ENCODE measurements around the gene HIVEP3. TPM values are rescaled to one million over a fixed set of nuclear protein-coding genes. Genes with fewer than 3 reads are reported as not detected.

Gene HIVEP3
- total and polyA plus RNA-seq, 4 donors: 7.0 to 14.7 (median 8.8) TPM

DNA sequence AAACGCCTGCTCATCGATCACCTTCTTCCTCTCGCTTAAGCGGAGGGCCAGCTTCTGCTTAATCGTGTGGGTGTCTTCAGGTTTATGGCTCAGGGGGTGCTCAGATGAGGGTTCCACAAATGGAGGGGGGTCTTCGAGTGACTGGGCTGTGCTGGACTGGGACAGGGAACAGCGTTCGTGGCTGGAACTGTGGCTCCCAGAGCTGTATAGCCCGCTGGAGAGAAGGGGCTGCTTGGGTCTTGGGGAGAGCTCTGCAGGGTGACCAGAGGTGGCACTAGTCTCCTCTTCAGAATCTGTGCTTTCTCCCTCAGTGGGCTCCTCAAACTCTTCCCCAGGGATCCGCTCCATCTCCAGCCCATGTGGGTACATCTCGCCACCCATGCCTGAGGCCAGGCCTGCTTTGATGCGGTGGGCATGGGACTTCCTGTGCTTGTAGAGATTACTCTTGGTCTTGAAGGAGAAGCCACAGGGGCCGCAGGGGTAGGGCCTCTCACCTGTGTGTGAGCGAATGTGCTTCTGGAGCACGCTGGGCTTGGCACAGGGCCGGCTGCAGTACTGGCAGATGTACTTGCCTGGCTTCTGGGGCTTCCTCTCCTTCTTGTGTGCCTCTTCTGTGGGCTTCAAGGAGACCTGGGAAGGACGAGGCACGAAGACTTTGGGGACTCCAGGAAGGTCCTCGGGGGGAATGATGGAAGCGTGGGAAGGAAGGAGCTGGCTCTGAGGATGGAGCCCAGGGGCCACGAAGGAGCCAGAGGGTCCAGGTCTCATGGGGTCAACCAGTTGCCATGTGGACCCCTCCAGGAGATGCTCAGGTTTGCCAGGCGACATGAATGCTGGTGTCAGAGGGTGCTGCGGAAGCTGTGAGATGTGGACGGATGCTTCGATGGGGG lies 334.8 kb downstream of the HIVEP3 start:
- Histone ChIP-seq H3K9ac (ENCODE audit: insufficient read depth in 1 of 2, low read length in 2 of 2) (no peak overlapping the region), H3K9me3 (ENCODE audit: control insufficient read depth in 4 of 4, insufficient read depth in 3 of 4, low read length in 3 of 4) (no peaks in the 10 kb centered on the region), H3K27ac (ENCODE audit: low read depth in 1 of 2, low read length in 1 of 2) (no peak overlapping the region), H3K4me3 (no peak overlapping the region), H3K36me3 (ENCODE audit: control insufficient read depth in 4 of 4, insufficient read depth in 4 of 4, low read length in 4 of 4) (peaks cover 0 to 7% (median 0%) of the 10 kb centered on the region in 4 donors), H3K4me1 (ENCODE audit: control insufficient read depth in 5 of 5, insufficient read depth in 5 of 5, low read length in 5 of 5) (peaks cover 0 to 2% (median 0%) of the 10 kb centered on the region in 5 donors), H3K27me3 (ENCODE audit: control insufficient read depth in 3 of 3, insufficient read depth in 3 of 3, low read length in 2 of 3) (no peaks in the 10 kb centered on the region)
- TF ChIP-seq CTCF (IDR thresholded peaks at IDR 0.05; ENCODE audit: control extremely low read depth, extremely low read depth): no peak
- ATAC-seq (ENCODE audit: insufficient read depth, low FRiP score) (no peak), DNase-seq (no peak)
- WGBS, 2 donors: 96% methylated on average over 24 to 25 of the region's 25 CpGs

GRCh38 chr1:41582851-41583657 lies 335.7 kb downstream of the HIVEP3 start:
- H3K9me3 ChIP-seq (ENCODE audit: control insufficient read depth in 4 of 4, insufficient read depth in 3 of 4, low read length in 3 of 4): no peaks in the 10 kb centered on the region
- no peak for TF ChIP-seq CTCF (IDR thresholded peaks at IDR 0.05; ENCODE audit: control extremely low read depth, extremely low read depth)
- no peak overlapping the region for H3K27ac ChIP-seq (ENCODE audit: low read depth in 1 of 2, low read length in 1 of 2)
- WGBS, 2 donors: 92 to 93% methylated on average over 36 of the region's 36 CpGs
- H3K9ac ChIP-seq (ENCODE audit: insufficient read depth in 1 of 2, low read length in 2 of 2): no peak overlapping the region
- no peaks in the 10 kb centered on the region for H3K27me3 ChIP-seq (ENCODE audit: control insufficient read depth in 3 of 3, insufficient read depth in 3 of 3, low read length in 2 of 3)
- DNase-seq (no peak), ATAC-seq (ENCODE audit: insufficient read depth, low FRiP score) (no peak)
- H3K4me3 ChIP-seq: no peak overlapping the region
- H3K36me3 ChIP-seq (ENCODE audit: control insufficient read depth in 4 of 4, insufficient read depth in 4 of 4, low read length in 4 of 4): peaks cover 0 to 9% (median 0%) of the 10 kb centered on the region in 4 donors
- H3K4me1 ChIP-seq (ENCODE audit: control insufficient read depth in 5 of 5, insufficient read depth in 5 of 5, low read length in 5 of 5): peaks cover 0 to 2% (median 0%) of the 10 kb centered on the region in 5 donors

GRCh38 chr1:41582351-41582750 lies 336.4 kb downstream of the HIVEP3 start:
- no peak for DNase-seq
- 89 to 94% methylated on average over 9 of the region's 9 CpGs for WGBS, 2 donors

More at GRCh38 chr1:41582351-41582750, 336.4 kb downstream of the HIVEP3 start:
- no peaks in the 10 kb centered on the region for H3K27me3 ChIP-seq (ENCODE audit: control insufficient read depth in 3 of 3, insufficient read depth in 3 of 3, low read length in 2 of 3)
- H3K9me3 ChIP-seq (ENCODE audit: control insufficient read depth in 4 of 4, insufficient read depth in 3 of 4, low read length in 3 of 4): no peaks in the 10 kb centered on the region
- peaks cover 0 to 9% (median 0%) of the 10 kb centered on the region in 4 donors for H3K36me3 ChIP-seq (ENCODE audit: control insufficient read depth in 4 of 4, insufficient read depth in 4 of 4, low read length in 4 of 4)
- no peak overlapping the region for H3K9ac ChIP-seq (ENCODE audit: insufficient read depth in 1 of 2, low read length in 2 of 2)
- no peak for ATAC-seq (ENCODE audit: insufficient read depth, low FRiP score)
- peaks cover 0 to 2% (median 0%) of the 10 kb centered on the region in 5 donors for H3K4me1 ChIP-seq (ENCODE audit: control insufficient read depth in 5 of 5, insufficient read depth in 5 of 5, low read length in 5 of 5)
- no peak overlapping the region for H3K4me3 ChIP-seq
- H3K27ac ChIP-seq (ENCODE audit: low read depth in 1 of 2, low read length in 1 of 2): no peak overlapping the region
- no peak for TF ChIP-seq CTCF (IDR thresholded peaks at IDR 0.05; ENCODE audit: control extremely low read depth, extremely low read depth)
